ENCODE results near the gene ACSBG1.
"Not testable (repeated sequence)": the region's sequence is repeated elsewhere in the genome, so short reads cannot be mapped to it uniquely, and the experiment has no call there.

The ACSBG1 gene

DNA sequence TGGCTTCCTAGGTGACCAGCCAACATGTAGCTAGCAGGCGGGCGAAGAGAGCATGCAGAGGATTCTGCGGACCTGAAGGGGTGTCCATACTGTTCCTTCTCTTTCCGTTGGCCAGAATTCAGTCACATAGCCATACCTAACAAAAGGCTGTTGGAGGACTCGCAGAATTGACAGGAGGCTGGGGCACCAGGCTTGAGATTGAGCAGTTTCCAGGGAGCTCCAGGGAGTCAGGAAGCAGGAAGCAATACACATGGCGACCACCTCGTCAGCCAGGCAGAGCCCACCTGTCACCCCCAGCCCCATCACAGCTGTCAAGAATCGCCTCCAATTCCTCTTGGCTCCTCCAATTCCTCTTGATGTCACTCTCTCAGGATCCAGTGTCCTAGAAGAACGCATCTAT is 16.8 kb upstream of the ACSBG1 start:
- no peak for DNase-seq (ENCODE audit: low spot score)

- peak; percentile 88 for DNase-seq (ENCODE audit: low spot score)
Observed at GRCh38 chr15:78249131-78249530, 14.8 kb upstream of the ACSBG1 start.

DNA sequence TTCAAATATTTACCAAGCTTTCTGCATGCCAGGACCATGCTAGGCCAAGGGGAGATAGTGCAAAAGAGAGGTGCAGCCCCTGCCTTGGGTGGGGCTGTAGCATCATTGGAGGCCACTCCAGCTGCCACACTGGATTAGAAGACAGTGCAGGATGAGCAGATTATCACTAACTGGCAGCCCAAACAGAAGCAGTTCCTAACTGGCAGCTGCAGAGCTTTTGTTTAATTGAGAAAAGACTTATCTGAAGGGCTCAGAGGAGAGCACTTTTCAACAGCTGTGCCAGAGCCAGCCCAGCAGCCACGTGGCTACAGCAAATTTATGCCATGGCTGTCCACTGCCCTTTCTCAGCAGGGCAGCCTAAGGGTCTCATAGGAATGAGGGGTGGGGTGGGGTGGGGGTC is 13.5 kb upstream of the ACSBG1 start:
- no peak for DNase-seq (ENCODE audit: low spot score)

GRCh38 chr15:78245976-78246620 is 11.7 kb upstream of the ACSBG1 start:
- not testable (repeated sequence) for DNase-seq (ENCODE audit: low spot score)

GRCh38 chr15:78245392-78245791 is 11.0 kb upstream of the ACSBG1 start:
- DNase-seq (ENCODE audit: low spot score), result not testable (repeated sequence)

- DNase-seq (ENCODE audit: low spot score), result no peak
Observed at GRCh38 chr15:78244893-78245292, 10.5 kb upstream of the ACSBG1 start.

DNA sequence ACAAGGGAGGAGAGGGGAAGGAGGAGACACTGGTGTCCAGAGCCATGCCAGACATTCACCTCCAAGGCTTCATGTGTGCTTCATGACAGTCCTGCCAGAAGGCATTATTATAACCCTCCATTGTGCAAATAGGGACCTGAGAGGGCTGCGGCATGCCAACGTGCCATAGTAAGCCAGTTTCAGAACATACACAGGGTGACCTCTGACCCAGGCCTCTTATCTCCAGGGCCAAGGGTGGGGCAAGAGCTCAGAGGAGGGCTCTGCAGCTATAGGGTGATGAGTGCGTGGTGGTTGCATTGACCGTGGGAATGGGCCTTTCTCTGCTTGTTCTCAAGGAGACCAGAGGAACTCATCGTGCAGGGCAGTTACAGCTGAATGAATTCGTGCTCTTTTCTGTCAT is 9.7 kb upstream of the ACSBG1 start:
- DNase-seq (ENCODE audit: low spot score), result no peak

- DNase-seq (ENCODE audit: low spot score), result peak; percentile 71
Observed at GRCh38 chr15:78243491-78243941, 9.2 kb upstream of the ACSBG1 start.

DNA sequence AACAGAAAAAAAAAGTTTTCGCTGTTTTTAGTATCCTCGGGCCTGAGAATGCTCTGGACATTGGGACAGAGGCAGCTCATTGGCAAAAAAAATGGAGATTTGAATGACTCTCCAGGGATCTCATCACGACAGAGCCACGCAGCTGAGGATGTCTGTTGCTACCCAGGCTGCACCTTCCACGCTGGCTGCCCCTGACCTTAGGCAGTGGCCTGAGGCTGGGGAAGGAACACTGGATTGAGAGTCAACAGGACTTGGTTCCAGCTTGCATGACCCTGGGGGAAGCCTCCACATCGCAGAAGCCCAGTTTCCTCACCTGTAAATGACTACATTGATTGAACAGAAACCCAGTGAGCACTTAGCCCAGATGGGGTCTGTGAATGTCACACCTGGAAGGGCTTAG is 8.7 kb upstream of the ACSBG1 start:
- no peak for DNase-seq (ENCODE audit: low spot score)

DNA sequence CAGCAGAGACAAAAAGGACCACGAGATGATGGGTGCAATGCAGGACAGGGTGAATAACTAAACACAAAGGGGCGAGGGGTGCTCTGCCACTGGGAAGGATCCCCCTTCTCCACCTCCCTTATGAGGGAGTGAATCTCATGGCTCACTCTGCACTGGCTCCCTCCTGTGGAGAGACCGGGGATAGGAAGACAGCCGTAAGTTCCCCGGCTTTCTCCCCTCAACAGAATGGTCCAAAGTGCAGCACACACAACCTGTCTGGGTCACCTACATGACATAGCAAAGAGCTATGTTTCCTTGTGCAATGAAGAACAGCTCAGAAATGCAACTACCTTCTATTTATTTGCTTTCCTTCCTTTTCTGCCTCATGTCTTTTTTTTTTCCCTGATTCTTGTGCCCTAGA is 7.8 kb upstream of the ACSBG1 start:
- peak; percentile 24 for DNase-seq (ENCODE audit: low spot score)

GRCh38 chr15:78241017-78241416 is 6.7 kb upstream of the ACSBG1 start:
- peak; percentile 68 for DNase-seq (ENCODE audit: low spot score)

GRCh38 chr15:78239811-78240210 is 5.4 kb upstream of the ACSBG1 start:
- no peak for DNase-seq (ENCODE audit: low spot score)

GRCh38 chr15:78237146-78237545 is 2.8 kb upstream of the ACSBG1 start:
- DNase-seq (ENCODE audit: low spot score), result no peak

GRCh38 chr15:78236491-78236890 is 2.1 kb upstream of the ACSBG1 start:
- no peak for DNase-seq (ENCODE audit: low spot score)

DNA sequence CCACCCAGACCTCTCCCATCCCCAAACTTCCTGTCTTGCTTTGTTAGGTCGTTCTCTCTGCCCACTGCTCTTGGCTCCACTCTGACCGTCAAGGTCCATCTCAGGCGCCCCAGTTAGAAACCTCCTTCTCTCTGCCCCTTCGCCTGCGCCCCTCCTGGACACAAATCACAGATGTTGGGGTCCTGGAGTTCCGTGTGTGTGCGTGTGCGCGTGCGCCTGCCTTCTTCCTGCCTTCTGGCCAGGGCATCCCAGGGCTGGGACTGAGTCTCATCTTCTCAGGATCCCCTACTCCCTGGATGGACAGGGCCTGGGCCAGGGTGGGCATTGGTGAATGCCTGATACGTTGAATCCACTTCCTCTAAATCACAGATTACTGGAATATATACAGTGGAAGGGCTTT is 869 bp downstream of the ACSBG1 start:
- DNase-seq (ENCODE audit: low spot score), result no peak

DNA sequence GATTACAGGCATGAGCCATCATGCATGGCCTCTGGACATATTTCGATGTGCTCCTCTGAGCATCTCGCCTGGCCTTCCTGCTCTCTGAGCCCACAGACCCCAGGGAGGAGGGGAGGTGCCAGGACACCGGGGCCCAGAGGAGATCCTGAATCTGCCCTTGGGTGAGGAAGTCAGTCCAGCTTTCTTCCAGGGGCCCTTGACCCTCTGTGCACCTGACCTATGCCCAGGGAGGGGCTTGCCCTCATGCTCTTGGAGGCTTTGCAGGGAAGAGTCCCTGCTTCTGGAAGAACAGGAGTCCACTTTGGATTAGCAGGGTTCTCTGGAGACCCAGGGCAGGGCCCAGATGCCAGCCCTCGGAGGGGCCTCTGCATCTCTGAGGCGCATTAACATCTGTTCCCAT is 1.4 kb downstream of the ACSBG1 start:
- no peak for DNase-seq (ENCODE audit: low spot score)

DNA sequence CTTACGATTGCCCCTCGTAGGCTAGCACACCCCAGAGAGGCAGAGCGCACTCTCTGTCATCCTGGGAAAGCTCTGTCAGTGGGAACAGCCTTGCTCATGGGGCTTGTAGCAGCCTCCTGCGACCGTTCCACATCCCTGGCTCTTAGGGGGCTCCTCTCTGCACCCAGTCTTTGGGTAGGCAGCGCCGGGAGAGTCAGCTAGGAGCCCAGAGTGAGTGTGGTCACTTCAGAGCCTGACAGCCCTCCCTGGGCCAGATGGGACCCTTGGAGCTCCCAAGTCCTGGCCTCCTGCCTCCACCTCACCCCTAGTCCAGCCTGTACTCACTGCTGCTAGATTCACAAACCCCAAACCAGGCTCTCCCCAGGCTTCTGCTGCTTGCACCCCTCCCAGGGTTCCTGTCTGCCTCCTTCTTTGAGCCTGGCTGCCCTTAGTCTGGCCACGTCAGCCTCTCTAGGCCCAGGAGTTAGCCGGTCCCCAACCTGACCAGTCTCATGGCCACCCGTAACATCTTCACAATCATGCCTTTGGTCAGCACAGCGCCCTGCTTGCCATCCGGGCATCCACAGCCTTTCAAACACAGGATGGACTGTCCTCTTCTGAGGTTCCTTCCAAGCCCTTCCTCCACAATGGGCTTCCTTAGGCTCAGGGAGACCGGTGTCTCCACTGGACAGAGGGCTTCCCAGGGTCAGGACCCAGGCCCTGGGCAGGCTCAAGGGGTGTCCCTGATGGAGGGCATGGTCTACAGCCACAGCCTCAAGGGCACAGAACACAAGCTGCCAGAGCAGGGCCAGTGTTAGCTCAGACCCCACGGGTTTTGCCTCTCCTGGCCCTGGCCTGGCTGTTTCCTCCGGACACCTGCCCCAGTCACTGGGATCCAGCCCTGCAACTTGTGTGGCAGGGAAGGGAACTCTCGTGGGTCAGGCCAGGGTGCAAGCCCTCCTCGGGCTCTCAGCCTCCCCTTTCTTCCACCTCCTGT is 4.6 kb downstream of the ACSBG1 start:
- no peak for DNase-seq (ENCODE audit: low spot score)

DNA sequence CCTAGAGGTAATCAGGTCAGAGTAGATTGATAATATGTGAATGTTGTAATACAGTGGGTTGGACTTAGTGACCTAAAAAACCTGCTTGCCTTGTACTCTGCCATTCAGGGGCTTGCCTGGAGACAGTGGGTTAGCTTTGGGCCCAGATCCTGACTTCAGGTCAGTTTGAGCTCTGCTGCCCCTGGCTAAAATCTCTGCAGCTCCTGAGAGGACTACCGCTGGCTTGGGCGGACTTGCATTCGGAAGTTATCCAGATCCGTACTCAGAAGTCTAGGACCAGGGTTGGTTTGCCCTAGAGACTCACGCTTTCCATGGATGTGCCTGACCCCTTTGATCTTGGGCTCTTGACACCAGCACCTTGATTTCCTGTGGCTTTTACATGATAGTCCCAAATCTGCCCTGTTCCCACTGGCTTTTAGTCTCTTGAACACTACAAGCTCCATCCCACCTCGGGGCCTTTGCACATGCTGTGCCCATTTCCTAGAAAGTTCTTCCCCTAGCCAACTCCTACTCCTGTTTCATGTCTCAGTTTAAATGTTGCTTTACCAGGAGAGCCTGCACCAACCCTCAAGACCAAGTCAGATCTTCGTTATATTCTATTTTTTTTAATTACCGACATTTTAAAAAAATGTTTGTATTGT is 5.9 kb downstream of the ACSBG1 start:
- no peak for DNase-seq (ENCODE audit: low spot score)

DNA sequence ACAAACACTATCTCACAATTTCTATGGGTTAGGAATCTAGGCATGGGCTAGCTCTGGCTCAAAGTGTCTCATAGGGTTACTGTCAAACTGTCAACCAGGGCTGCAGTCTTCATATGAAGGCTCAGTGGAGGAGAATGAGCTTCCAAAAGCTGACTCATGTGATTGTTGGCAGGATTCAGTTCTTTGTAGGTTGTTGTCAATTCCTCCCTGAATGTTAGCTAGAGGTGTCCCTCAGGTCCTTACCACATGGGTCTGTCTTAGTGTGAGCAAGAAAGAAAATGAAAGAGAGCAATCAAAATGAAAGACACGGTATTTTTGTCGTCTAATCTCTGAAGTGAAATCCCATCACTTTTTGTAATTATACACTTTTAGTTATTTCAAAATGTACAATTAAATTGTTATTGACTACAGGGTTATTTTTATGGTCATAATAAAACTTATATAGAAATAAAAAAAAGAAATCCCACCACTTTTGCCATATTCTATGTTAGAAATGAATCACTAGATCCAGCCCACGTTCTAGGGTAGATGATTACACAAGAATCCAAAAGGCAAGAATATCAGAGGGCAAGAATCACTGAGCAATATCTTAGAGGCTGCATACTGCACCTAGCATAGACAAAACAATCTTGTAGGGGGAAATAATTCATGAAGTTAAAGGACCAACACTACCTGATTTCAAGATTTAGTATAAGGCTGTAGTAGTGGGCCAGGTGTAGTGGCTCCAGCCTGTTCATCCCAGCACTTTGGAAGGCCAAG is 8.4 kb downstream of the ACSBG1 start:
- DNase-seq (ENCODE audit: low spot score), result no peak

GRCh38 chr15:78224023-78224411 is 10.3 kb downstream of the ACSBG1 start:
- no peak for DNase-seq (ENCODE audit: low spot score)

- no peak for DNase-seq (ENCODE audit: low spot score)
Observed at GRCh38 chr15:78223396-78224022, 10.9 kb downstream of the ACSBG1 start.
